ENCODE data around the gene GNB5.

GNB5 gene

DNA sequence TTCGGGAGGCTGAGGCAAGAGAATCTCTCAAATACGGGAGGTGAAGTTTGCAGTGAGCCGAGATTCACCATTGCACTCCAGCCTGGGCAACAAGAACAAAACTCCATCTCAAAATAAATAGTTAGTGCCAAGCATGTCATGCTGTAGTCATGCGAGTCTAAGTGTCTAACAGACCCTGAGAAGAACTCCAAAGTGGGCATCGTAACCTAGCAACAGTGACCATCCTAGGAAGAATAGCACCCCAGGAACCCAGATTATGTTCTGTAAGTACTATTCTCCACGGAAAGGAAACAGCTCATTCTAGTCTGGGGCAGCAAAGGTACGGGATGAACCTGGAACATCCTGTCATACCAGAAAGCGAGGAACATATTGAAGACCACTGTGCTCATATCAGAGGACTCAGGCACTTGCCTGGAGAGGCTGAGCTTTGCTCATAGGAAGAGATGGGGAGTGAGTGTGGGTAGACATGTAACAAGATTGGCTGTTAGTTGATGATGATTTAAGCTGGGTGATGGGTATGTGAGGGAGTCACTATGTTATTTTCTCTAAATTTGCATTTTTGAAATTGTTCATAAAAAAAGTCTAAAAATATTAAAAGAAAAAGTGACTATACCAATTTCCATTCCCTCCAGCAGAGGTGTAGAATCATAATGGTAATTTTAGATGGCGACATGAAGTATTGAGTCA, 110.3 kb downstream of the GNB5 start:
- Histone ChIP-seq H3K9ac (no peak overlapping the region), H3K9me3 (ENCODE audit: control insufficient read depth, low read length) (no peaks in the 10 kb centered on the region), H3K27me3 (ENCODE audit: control insufficient read depth, insufficient read depth, low read length) (no peaks in the 10 kb centered on the region), H3K4me1 (no peaks in the 10 kb centered on the region), H3K36me3 (ENCODE audit: control insufficient read depth, insufficient read depth, low read length) (no peaks in the 10 kb centered on the region), H3K27ac (no peak overlapping the region), H3K79me2 (no peaks in the 10 kb centered on the region), H3K4me2 (ENCODE audit: low read length) (no peak overlapping the region), H2AFZ (no peak overlapping the region), H3K4me3 (ENCODE audit: low read depth, low read length) (no peak overlapping the region)
- TF ChIP-seq, protein P1, sequence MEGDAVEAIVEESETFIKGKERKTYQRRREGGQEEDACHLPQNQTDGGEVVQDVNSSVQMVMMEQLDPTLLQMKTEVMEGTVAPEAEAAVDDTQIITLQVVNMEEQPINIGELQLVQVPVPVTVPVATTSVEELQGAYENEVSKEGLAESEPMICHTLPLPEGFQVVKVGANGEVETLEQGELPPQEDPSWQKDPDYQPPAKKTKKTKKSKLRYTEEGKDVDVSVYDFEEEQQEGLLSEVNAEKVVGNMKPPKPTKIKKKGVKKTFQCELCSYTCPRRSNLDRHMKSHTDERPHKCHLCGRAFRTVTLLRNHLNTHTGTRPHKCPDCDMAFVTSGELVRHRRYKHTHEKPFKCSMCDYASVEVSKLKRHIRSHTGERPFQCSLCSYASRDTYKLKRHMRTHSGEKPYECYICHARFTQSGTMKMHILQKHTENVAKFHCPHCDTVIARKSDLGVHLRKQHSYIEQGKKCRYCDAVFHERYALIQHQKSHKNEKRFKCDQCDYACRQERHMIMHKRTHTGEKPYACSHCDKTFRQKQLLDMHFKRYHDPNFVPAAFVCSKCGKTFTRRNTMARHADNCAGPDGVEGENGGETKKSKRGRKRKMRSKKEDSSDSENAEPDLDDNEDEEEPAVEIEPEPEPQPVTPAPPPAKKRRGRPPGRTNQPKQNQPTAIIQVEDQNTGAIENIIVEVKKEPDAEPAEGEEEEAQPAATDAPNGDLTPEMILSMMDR (IDR thresholded peaks at IDR 0.05), result no peak

DNA sequence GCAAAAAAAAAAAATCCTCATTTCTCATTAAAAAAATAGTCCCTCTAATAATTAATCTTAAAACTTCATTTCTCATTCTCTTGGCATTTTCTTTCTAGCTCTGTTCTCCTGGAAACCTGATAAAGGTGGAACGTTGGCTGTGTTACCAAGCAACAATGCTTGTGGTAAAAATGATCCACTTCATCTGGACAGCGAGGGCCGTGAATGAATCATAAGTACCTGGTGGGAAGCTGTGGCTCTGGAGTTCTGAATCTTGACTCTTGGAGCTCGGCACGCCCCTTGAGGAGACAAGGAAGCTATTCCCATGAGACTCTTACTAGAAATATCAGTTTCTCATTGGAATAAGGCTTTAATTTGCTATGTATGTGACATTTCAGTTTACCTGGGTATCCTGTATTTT, 111.2 kb downstream of the GNB5 start:
- H3K9ac ChIP-seq, result no peak overlapping the region
- TF ChIP-seq, protein P1 (IDR thresholded peaks at IDR 0.05), result no peak

DNA sequence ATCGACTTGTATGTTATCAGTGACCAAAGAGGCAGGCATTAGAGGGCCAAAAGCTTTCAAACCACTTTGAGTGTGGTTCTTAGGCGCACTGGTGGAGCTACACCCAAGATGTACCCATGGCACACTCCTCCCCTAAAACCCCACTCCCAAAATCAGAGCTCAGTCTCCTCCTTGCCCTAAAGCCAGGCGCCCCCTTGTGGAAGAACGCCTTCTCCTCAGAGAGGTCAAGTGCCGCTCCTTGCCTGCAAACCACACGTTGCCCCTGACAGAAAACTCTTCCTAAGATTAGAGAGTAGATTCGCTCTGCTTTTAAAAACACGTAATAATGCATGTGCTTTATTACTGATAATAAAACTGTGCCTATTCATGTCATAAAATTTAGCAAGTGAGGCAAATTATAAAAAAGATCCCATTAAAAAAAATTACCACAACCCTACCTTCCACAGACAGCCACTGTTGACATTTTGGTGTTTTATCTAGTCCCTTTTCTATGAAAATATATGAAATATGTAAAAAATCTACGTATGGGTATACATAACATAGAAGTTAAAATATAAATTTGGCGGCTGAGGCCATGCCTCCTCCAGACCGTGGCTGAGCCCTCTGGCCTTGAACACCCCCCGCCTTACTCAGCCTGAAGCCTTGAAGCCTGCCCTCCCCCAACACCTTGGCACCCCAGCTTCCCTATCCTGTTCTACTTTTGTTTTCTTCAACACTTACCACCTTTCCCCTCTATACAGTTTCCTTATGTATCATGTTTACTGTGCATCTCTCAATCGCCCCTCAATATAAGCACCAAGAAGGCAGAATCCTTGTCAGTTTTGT, 112.1 kb downstream of the GNB5 start:
- no peak overlapping the region for H3K4me3 ChIP-seq (ENCODE audit: low read depth, low read length)

More for the DNA sequence above, 111.2 kb downstream of the GNB5 start:
- Histone ChIP-seq H2AFZ (no peak overlapping the region), H3K4me2 (ENCODE audit: low read length) (no peak overlapping the region), H3K79me2 (no peaks in the 10 kb centered on the region), H3K4me1 (no peaks in the 10 kb centered on the region), H3K9me3 (ENCODE audit: control insufficient read depth, low read length) (no peaks in the 10 kb centered on the region), H3K36me3 (ENCODE audit: control insufficient read depth, insufficient read depth, low read length) (no peaks in the 10 kb centered on the region), H3K27ac (no peak overlapping the region), H3K4me3 (ENCODE audit: low read depth, low read length) (no peak overlapping the region), H3K27me3 (ENCODE audit: control insufficient read depth, insufficient read depth, low read length) (no peaks in the 10 kb centered on the region)

DNA sequence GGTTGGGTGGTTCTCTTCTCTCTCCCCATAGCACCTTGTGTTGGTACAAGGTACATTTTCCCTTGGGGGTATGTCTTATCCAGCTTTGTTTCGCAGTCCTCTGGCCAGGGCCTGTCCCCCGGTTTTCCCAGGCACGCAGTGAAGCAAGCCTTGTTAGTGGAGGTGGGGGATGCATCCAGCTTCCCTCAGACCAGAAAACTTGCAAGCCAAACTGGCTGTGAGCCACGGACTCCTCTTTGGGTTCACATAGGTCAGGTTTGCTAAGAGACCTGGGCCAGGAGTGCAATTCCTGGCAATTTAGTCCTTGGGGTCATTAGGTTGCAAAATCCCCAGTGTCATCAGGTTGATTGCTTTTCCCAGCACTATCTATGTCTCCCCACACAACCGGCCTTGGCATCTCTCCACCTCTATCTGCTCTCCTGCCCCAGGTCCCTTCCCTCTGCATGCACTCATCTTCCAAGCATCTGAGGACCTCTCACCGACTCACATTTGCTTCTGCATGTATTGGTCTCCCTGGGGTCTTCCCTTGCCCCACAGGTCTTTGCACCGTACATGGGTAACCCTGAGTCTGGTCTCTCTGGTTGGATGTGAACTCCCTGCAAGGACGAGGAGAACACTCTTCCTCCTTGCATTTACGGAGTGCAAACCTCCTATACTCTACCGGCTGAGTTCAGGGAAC, 112.9 kb downstream of the GNB5 start:
- no peaks in the 10 kb centered on the region for H3K4me1 ChIP-seq
- no peak overlapping the region for H3K27ac ChIP-seq
- H3K79me2 ChIP-seq, result no peaks in the 10 kb centered on the region
- H3K4me3 ChIP-seq (ENCODE audit: low read depth, low read length), result no peak overlapping the region
- H2AFZ ChIP-seq, result no peak overlapping the region
- no peak overlapping the region for H3K4me2 ChIP-seq (ENCODE audit: low read length)
- H3K36me3 ChIP-seq (ENCODE audit: control insufficient read depth, insufficient read depth, low read length), result no peaks in the 10 kb centered on the region
- no peaks in the 10 kb centered on the region for H3K9me3 ChIP-seq (ENCODE audit: control insufficient read depth, low read length)
- TF ChIP-seq, protein P1 (IDR thresholded peaks at IDR 0.05), result no peak
- no peaks in the 10 kb centered on the region for H3K27me3 ChIP-seq (ENCODE audit: control insufficient read depth, insufficient read depth, low read length)
- no peak overlapping the region for H3K9ac ChIP-seq

More for the DNA sequence above, 112.1 kb downstream of the GNB5 start:
- Histone ChIP-seq H3K9me3 (ENCODE audit: control insufficient read depth, low read length) (no peaks in the 10 kb centered on the region), H3K9ac (no peak overlapping the region), H3K4me2 (ENCODE audit: low read length) (no peak overlapping the region), H3K27me3 (ENCODE audit: control insufficient read depth, insufficient read depth, low read length) (no peaks in the 10 kb centered on the region), H3K36me3 (ENCODE audit: control insufficient read depth, insufficient read depth, low read length) (no peaks in the 10 kb centered on the region), H3K4me1 (no peaks in the 10 kb centered on the region), H3K27ac (no peak overlapping the region), H2AFZ (no peak overlapping the region), H3K79me2 (no peaks in the 10 kb centered on the region)
- TF ChIP-seq, protein P1 (IDR thresholded peaks at IDR 0.05), result peak; percentile 67
